ENCODE data around the gene QRSL1. TPM values are rescaled to one million over a fixed set of nuclear protein-coding genes. Genes with fewer than 3 reads are reported as not detected.

The QRSL1 gene
- total and polyA plus RNA-seq, 9 of the 15 experiments (the other 6 are each of a cell fraction or from before 2014, with no cell fraction given) = 14.6 to 31.5 (median 23.0) TPM

DNA sequence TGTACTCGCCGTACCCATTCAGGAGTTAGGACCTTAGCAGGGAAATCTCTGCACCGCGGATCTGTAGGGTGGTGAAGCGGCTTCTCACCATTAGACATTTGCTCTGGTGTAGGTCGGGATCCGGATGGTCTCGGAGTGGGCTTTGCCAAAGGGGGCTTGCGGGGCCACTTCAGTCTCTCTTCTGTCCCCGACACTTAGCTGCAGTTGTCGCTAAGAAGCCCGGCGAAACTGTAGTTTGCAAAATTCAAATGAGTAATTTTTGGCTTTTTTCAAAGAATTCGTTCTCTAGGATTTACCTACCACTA is 433 bp downstream of the QRSL1 start:
- FAIRE-seq = no peak
- POLR2A ChIA-PET = interaction anchor here (1.1 kb wide), 1 partner anchor 13 kb away, joined by 3 read pairs; no protein-coding TSS in a partner anchor
- Histone ChIP-seq H3K79me2 (ENCODE audit: control insufficient read depth, insufficient read depth, low read length) (peaks cover 68% of the 10 kb centered on the region), H3K9ac (ENCODE audit: insufficient read depth in 1 of 2, low read depth in 2 of 2, low read length in 2 of 2) (peak overlapping the region; percentile 86 to 90), H3K9me3 (replicated peaks; ENCODE audit: control insufficient read depth, insufficient read depth, low read depth, low read length) (no peaks in the 10 kb centered on the region), H3K27me3 (ENCODE audit: control insufficient read depth in 2 of 2, insufficient read depth in 2 of 2, low read length in 2 of 2) (no peaks in the 10 kb centered on the region), H4K20me1 (replicated peaks; ENCODE audit: control insufficient read depth, insufficient read depth, low read length) (no peaks in the 10 kb centered on the region), H3K27ac (ENCODE audit: extremely low read depth, low read depth, low read length) (peak overlapping the region; percentile 81), H3K4me1 (replicated peaks in 1 of 2; ENCODE audit: control insufficient read depth in 2 of 2, insufficient read depth in 2 of 2, low read length in 2 of 2) (peaks cover 3 to 6% of the 10 kb centered on the region in 2 experiments; a peak in 1 of 5 replicates), H3K36me3 (ENCODE audit: control insufficient read depth, insufficient read depth, low read length) (no peaks in the 10 kb centered on the region), H3K4me2 (ENCODE audit: insufficient read depth, low read length) (peak overlapping the region; percentile 96), H2AFZ (ENCODE audit: low read depth, low read length) (peak overlapping the region; percentile 85), H3K9me1 (ENCODE audit: control insufficient read depth, insufficient read depth, low read length) (no peaks in the 10 kb centered on the region), H3K4me3 (peak overlapping the region; percentile 79)
- no peak for DNase-seq (ENCODE audit: extremely low read depth in 1 of 4, low spot score in 3 of 4)
- peak; percentile 26; the same call in 2 of the 3 replicates for ATAC-seq
- intact Hi-C loops (cut with micrococcal nuclease) = loop anchor here (5.0 kb wide), 1 partner anchor 347 kb away; no protein-coding TSS in a partner anchor
- 0 out of 2 replicates have a peak, but pooled peaks have one; percentile 9 for TF ChIP-seq PML (IDR thresholded peaks at IDR 0.05; ENCODE audit: low read length)
- TF ChIP-seq RBBP5 (IDR thresholded peaks at IDR 0.05; ENCODE audit: borderline replicate concordance, insufficient read depth, low read length, poor library complexity, severe bottlenecking) = peak; percentile 54
- TF ChIP-seq RFX1 (IDR thresholded peaks at IDR 0.05) = no peak
- peak; percentile 72 for TF ChIP-seq ZFX (CRISPR knock-in tag; IDR thresholded peaks at IDR 0.05)
- TF ChIP-seq MTA3 (IDR thresholded peaks at IDR 0.05; ENCODE audit: borderline replicate concordance) = no peak
- TF ChIP-seq BRD4 (IDR thresholded peaks at IDR 0.05) = peak; percentile 36; the same call in 1 of the 2 replicates
- TF ChIP-seq, protein P1, sequence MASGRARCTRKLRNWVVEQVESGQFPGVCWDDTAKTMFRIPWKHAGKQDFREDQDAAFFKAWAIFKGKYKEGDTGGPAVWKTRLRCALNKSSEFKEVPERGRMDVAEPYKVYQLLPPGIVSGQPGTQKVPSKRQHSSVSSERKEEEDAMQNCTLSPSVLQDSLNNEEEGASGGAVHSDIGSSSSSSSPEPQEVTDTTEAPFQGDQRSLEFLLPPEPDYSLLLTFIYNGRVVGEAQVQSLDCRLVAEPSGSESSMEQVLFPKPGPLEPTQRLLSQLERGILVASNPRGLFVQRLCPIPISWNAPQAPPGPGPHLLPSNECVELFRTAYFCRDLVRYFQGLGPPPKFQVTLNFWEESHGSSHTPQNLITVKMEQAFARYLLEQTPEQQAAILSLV (tag; IDR thresholded peaks at IDR 0.05) = no peak
- TF ChIP-seq ZNF121 (CRISPR knock-in tag; conservative IDR thresholded peaks at IDR 0.05) = no peak
- TF ChIP-seq PHF8 (IDR thresholded peaks at IDR 0.05; ENCODE audit: borderline replicate concordance, low read length) = 0 out of 2 replicates have a peak, but pooled peaks have one; percentile 8
- WGBS (ENCODE audit: insufficient coverage, low coverage, missing lambda C conversion rate) = 0% methylated on average over 14 of the region's 14 CpGs
- CTCF ChIA-PET (ENCODE audit: low intra/inter-chr PET ratio) = no interaction called here
- no TSS peak for BruUV-seq (replicated peaks)
- in situ Hi-C loops (cut with MboI) = no loop called here

All from K562 (cell line).